Fibroblast of lung (primary cell): ENCODE measurements around the gene KNOP1. TPM values are rescaled to one million over a fixed set of nuclear protein-coding genes. Genes with fewer than 3 reads are reported as not detected.

Source experiments
- DNase-seq, 2 donors: peaks; one replicate each; pipeline versions ENCODE4 v3.0.0 to v3.0.0-alpha.2; 2010; ENCODE audit warnings: low read depth in 2 of 2
- H2AFZ ChIP-seq: 2 replicates; pipeline ENCODE4 v1.5.1; 2012; ENCODE audit warnings: low read length, control low read depth, inconsistent platforms
- H3K27ac ChIP-seq: 2 replicates; pipeline ENCODE4 v1.5.1; 2011; ENCODE audit warnings: low read length, control low read depth; ENCODE audit not compliant: insufficient read depth
- H3K27me3 ChIP-seq: 2 replicates; pipeline ENCODE4 v1.5.1; 2011; ENCODE audit warnings: mild to moderate bottlenecking, low read length; ENCODE audit not compliant: control insufficient read depth, insufficient read depth
- H3K36me3 ChIP-seq: 2 replicates; pipeline ENCODE4 v1.5.1; 2011; ENCODE audit warnings: low read length; ENCODE audit not compliant: control insufficient read depth, insufficient read depth
- H3K4me1 ChIP-seq: 2 replicates; pipeline ENCODE4 v1.5.1; 2011; ENCODE audit warnings: low read length; ENCODE audit not compliant: control insufficient read depth, insufficient read depth; ENCODE audit errors: extremely low read depth
- H3K4me2 ChIP-seq: 2 replicates; pipeline ENCODE4 v1.5.1; 2011; ENCODE audit warnings: low read length, control low read depth; ENCODE audit not compliant: insufficient read depth; ENCODE audit errors: extremely low read depth
- H3K4me3 ChIP-seq, 4 experiments: fragments of 200-600 bp in 1 of 4; sonication (generic) in 1 of 4; replicated peaks in 1 of 4; 2 replicates each; pipeline ENCODE4 v1.5.1; 2011 to 2016; ENCODE audit warnings: low read length in 4 of 4, low read depth in 3 of 4, mild to moderate bottlenecking in 3 of 4, control low read depth in 2 of 4, inconsistent platforms in 1 of 4, mixed read lengths in 1 of 4; ENCODE audit not compliant: insufficient read depth in 1 of 4; ENCODE audit errors: control extremely low read depth in 1 of 4
- H3K79me2 ChIP-seq: 2 replicates; pipeline ENCODE4 v1.5.1; 2012; ENCODE audit warnings: mild to moderate bottlenecking, low read length, inconsistent platforms; ENCODE audit not compliant: control insufficient read depth, insufficient read depth
- H3K9ac ChIP-seq: 2 replicates; pipeline ENCODE4 v1.5.1; 2011; ENCODE audit warnings: mild to moderate bottlenecking, low read length, control low read depth; ENCODE audit not compliant: insufficient read depth
- H3K9me3 ChIP-seq: 2 replicates; pipeline ENCODE4 v1.5.1; 2012; ENCODE audit warnings: low read depth, low read length; ENCODE audit not compliant: control insufficient read depth, insufficient read depth
- H4K20me1 ChIP-seq: 2 replicates; pipeline ENCODE4 v1.5.1; 2011; ENCODE audit warnings: low read length; ENCODE audit not compliant: control insufficient read depth, insufficient read depth; ENCODE audit errors: extremely low read depth
- CTCF ChIP-seq, 2 donors: IDR thresholded peaks in 1 of 2; conservative IDR thresholded peaks in 1 of 2; 1 replicate in 1 of 2; 2 replicates in 1 of 2; pipeline ENCODE4 v1.5.1; 2011 to 2012; ENCODE audit warnings: low read length in 2 of 2, control low read depth in 1 of 2, inconsistent platforms in 1 of 2, low read depth in 1 of 2, mild to moderate bottlenecking in 1 of 2
- EZH2 ChIP-seq: IDR thresholded peaks from 2 replicates; pipeline ENCODE4 v1.5.1; 2012; ENCODE audit warnings: low read length, control low read depth, mild to moderate bottlenecking; ENCODE audit errors: missing control alignments
- polyA plus RNA-seq, 2 donors: library from polyadenylated mRNA; depleted of rRNA in 1 of 2; stranded (reverse) in 1 of 2; unstranded in 1 of 2; fragments of >200 nt; gene quantifications; 2 replicates each; pipeline ENCODE4 v1.2.1, GENCODE V29; 2011 to 2012; ENCODE audit warnings: missing spikeins in 1 of 2
- total RNA-seq: library from RNA; depleted of rRNA; stranded (reverse); fragments of >200 nt; gene quantifications from 2 replicates; pipeline ENCODE4 v1.2.1, GENCODE V29; 2014

KNOP1 gene
- total and polyA plus RNA-seq, 2 donors (not counting 1 experiment from before 2014, with no cell fraction given), result 7.8 to 12.1 TPM

GRCh38 chr16:19749571-19750080, 31.6 kb upstream of the KNOP1 start:
- no peak for TF ChIP-seq EZH2
- TF ChIP-seq CTCF (conservative IDR thresholded peaks at IDR 0.05 in 1 of 2, IDR thresholded peaks at IDR 0.05 in 1 of 2; ENCODE audit: low read depth in 1 of 2, low read length in 2 of 2), result no peak
- Histone ChIP-seq H3K27ac (no peak overlapping the region), H3K4me3 (no peak overlapping the region), H2AFZ (no peak overlapping the region), H3K79me2 (no peaks in the 10 kb centered on the region), H3K9ac (no peak overlapping the region), H3K4me1 (peaks cover 2% of the 10 kb centered on the region), H4K20me1 (no peaks in the 10 kb centered on the region), H3K27me3 (no peaks in the 10 kb centered on the region), H3K9me3 (no peaks in the 10 kb centered on the region), H3K4me2 (no peak overlapping the region), H3K36me3 (no peaks in the 10 kb centered on the region)
- DNase-seq, result peak in 1 of 2 donors; percentile 14

DNA sequence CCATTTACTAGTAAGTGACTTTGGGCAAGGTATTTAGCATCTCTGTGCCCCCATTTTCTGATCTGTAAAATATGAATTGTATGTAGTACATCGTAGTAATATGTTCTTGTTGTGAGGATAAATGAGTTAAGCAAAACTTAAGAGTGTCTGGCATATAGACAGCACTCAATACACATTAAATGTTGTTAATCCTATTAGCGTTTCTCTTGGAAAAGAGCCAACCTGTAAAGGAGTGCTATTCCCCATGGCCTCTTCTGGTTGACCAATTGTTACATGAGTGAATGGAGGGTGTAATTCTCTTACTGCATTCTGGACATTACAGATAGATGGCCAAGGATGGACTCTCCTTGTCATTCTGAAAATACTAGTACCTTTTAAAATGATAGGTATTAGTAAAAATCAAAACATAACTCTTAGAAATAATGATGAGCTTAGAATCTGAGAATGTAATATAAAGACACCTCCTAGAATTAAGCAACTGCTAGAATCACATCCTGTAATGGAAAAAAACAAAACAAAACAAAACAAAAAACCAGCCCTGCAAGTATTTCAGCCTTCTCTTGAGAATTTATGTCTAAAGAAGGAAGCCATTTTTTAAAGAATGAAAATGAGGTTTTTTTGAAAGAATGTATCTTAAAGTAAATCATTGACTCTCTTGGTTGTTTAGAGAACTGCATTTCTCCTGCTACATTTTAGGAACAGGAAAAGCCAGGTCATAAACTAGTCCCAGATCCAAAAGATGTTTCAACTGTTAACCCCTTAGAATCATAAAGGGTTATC, 30.6 kb upstream of the KNOP1 start:
- H4K20me1 ChIP-seq, result no peaks in the 10 kb centered on the region
- H3K4me2 ChIP-seq, result no peak overlapping the region
- H3K9ac ChIP-seq, result no peak overlapping the region
- H3K4me3 ChIP-seq, result no peak overlapping the region
- peaks cover 2% of the 10 kb centered on the region for H3K4me1 ChIP-seq
- no peak overlapping the region for H2AFZ ChIP-seq
- DNase-seq, result no peak
- no peaks in the 10 kb centered on the region for H3K27me3 ChIP-seq
- no peak overlapping the region for H3K27ac ChIP-seq
- TF ChIP-seq EZH2 (no peak), CTCF (conservative IDR thresholded peaks at IDR 0.05 in 1 of 2, IDR thresholded peaks at IDR 0.05 in 1 of 2; ENCODE audit: low read depth in 1 of 2, low read length in 2 of 2) (no peak)
- H3K79me2 ChIP-seq, result no peaks in the 10 kb centered on the region
- no peaks in the 10 kb centered on the region for H3K9me3 ChIP-seq
- H3K36me3 ChIP-seq, result no peaks in the 10 kb centered on the region

DNA sequence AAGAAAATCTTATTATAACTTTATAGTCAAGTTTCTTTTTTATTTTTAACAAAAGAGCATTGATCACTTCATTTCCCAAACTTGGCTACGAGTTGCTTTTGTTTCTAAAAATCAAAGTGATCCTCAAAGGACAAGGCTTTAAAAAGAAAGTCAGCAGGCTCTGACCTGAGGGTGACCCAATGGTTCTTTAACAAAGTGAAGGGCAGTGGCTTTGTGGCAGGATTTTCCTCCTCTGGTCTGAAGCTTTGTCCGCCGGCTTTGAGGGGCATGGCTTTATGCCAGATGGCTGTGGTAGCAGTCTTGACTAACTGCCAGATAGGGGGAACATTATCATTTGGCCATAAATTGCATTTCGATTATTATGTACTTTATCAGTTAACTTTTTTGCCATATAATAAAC, 28.5 kb upstream of the KNOP1 start:
- H4K20me1 ChIP-seq, result no peaks in the 10 kb centered on the region
- TF ChIP-seq CTCF (conservative IDR thresholded peaks at IDR 0.05 in 1 of 2, IDR thresholded peaks at IDR 0.05 in 1 of 2; ENCODE audit: low read depth in 1 of 2, low read length in 2 of 2) (no peak), EZH2 (no peak)
- no peak overlapping the region for H3K4me3 ChIP-seq
- H3K4me1 ChIP-seq, result peaks cover 2% of the 10 kb centered on the region
- no peaks in the 10 kb centered on the region for H3K27me3 ChIP-seq
- no peak overlapping the region for H2AFZ ChIP-seq
- DNase-seq, result peak in 1 of 2 donors; percentile 12
- no peak overlapping the region for H3K9ac ChIP-seq
- H3K79me2 ChIP-seq, result no peaks in the 10 kb centered on the region
- no peaks in the 10 kb centered on the region for H3K36me3 ChIP-seq
- H3K4me2 ChIP-seq, result no peak overlapping the region
- no peak overlapping the region for H3K27ac ChIP-seq
- no peaks in the 10 kb centered on the region for H3K9me3 ChIP-seq
